GM12878 (cell line): Measurements from ENCODE around the gene RPL37. TPM values are rescaled to one million over a fixed set of nuclear protein-coding genes. Genes with fewer than 3 reads are reported as not detected.
A peak's percentile ranks its signal among the peaks of the same experiment; 100 is the strongest.

ENCODE experiments used
- ATAC-seq: fragments of 200-7000 bp; cut with Tn5 transposase; 3 replicates; pipeline ENCODE4 v1.9.1; 2020; ENCODE audit warnings: mild to moderate bottlenecking, moderate library complexity
- BruUV-seq: library from RNA; stranded (reverse); fragments of 400-500 nt; replicated peaks from 2 replicates; lab custom pipeline; 2021; lab: Mats Ljungman, UMichigan
- CTCF ChIA-PET: fragments of 300-600 bp; sonication (Branson Sonifier 250); formaldehyde crosslinking; extraction: SDS; loops from one replicate; lab custom pipeline; 2021; ENCODE audit warnings: inconsistent platforms; lab: Yijun Ruan, JAX
- POLR2A ChIA-PET: fragments of 350-600 bp; formaldehyde crosslinking; extraction: SDS; loops from one replicate; lab custom pipeline; 2021; ENCODE audit warnings: inconsistent platforms; lab: Charles Lee
- RAD21 ChIA-PET: fragments of 300-600 bp; sonication (Branson Sonifier 250); formaldehyde crosslinking; loops from one replicate; lab custom pipeline; 2023; ENCODE audit warnings: antibody characterized with exemption; ENCODE audit not compliant: unreplicated experiment; lab: Charles Lee
- SMC1A ChIA-PET: fragments of 300-600 bp; sonication (Branson Sonifier 250); formaldehyde crosslinking; loops from one replicate; lab custom pipeline; 2023; ENCODE audit not compliant: unreplicated experiment, uncharacterized antibody; lab: Charles Lee
- DNase-seq: peaks from one replicate; pipeline ENCODE4 v3.0.0-alpha.2; 2011; ENCODE audit warnings: low read depth, low spot score
- FAIRE-seq: peaks from 3 replicates; lab custom pipeline; 2011; peaks lifted over from hg19 to GRCh38; lab: Jason Lieb, UNC
- H2AFZ ChIP-seq: 2 replicates; pipeline ENCODE4 v1.6.0; 2011; ENCODE audit warnings: low read depth, low read length, control low read depth; ENCODE audit not compliant: control insufficient read depth
- H3K27ac ChIP-seq: 2 replicates; pipeline ENCODE4 v1.5.1; 2011; ENCODE audit warnings: control low read depth; ENCODE audit not compliant: control insufficient read depth, insufficient read depth
- H3K27me3 ChIP-seq, 2 experiments: replicated peaks in 1 of 2; 2 replicates each; pipeline versions ENCODE4 v1.6.0 to v1.6.1; 2011; ENCODE audit warnings: low read length in 1 of 2; ENCODE audit not compliant: control insufficient read depth in 2 of 2, insufficient read depth in 2 of 2
- H3K36me3 ChIP-seq, 2 experiments: 2 replicates each; pipeline ENCODE4 v1.5.1; 2011; ENCODE audit warnings: low read length in 1 of 2; ENCODE audit not compliant: control insufficient read depth in 2 of 2, insufficient read depth in 2 of 2
- H3K4me1 ChIP-seq: 2 replicates; pipeline ENCODE4 v1.6.1; 2011; ENCODE audit warnings: mild to moderate bottlenecking, low read length, moderate library complexity, mixed read lengths; ENCODE audit not compliant: control insufficient read depth, insufficient read depth
- H3K4me2 ChIP-seq: 2 replicates; pipeline ENCODE4 v1.6.0; 2011; ENCODE audit warnings: control low read depth; ENCODE audit not compliant: control insufficient read depth, insufficient read depth
- H3K4me3 ChIP-seq: fragments of 200-600 bp; sonication (generic); 2 replicates; pipeline ENCODE4 v1.5.1; 2016
- H3K79me2 ChIP-seq: 2 replicates; pipeline ENCODE4 v1.6.0; 2011; ENCODE audit warnings: low read length; ENCODE audit not compliant: control insufficient read depth, insufficient read depth
- H3K9ac ChIP-seq: 2 replicates; pipeline ENCODE4 v1.8.0; 2011; ENCODE audit warnings: low read length, control low read depth, mixed read lengths; ENCODE audit not compliant: control insufficient read depth, insufficient read depth
- H3K9me3 ChIP-seq: replicated peaks from 3 replicates; pipeline ENCODE4 v1.5.1; 2011; ENCODE audit warnings: mild to moderate bottlenecking, low read length; ENCODE audit not compliant: control insufficient read depth, insufficient read depth
- H4K20me1 ChIP-seq: 2 replicates; pipeline ENCODE4 v1.6.0; 2011; ENCODE audit not compliant: control insufficient read depth, insufficient read depth
- CEBPZ ChIP-seq: fragments of 150-350 bp; IDR thresholded peaks from 2 replicates; pipeline ENCODE4 v1.6.1; 2016; ENCODE audit warnings: low read depth, low read length
- CHD1 ChIP-seq: IDR thresholded peaks from 2 replicates; pipeline ENCODE4 v1.6.1; 2012; ENCODE audit warnings: low read depth, low read length, improper control_type of control experiment
- CUX1 ChIP-seq: IDR thresholded peaks from 2 replicates; pipeline ENCODE4 v1.6.1; 2012; ENCODE audit warnings: improper control_type of control experiment, low read depth, low read length; ENCODE audit not compliant: insufficient replicate concordance
- DPF2 ChIP-seq: fragments of 450-650 bp; IDR thresholded peaks from 2 replicates; pipeline ENCODE4 v1.6.1; 2017; ENCODE audit warnings: mild to moderate bottlenecking
- ESRRA ChIP-seq: IDR thresholded peaks from 2 replicates; pipeline ENCODE4 v1.6.1; 2012; ENCODE audit warnings: mild to moderate bottlenecking, low read length, improper control_type of control experiment
- FOS ChIP-seq: IDR thresholded peaks from 3 replicates; pipeline ENCODE4 v1.6.1; 2011; ENCODE audit warnings: borderline replicate concordance; ENCODE audit not compliant: insufficient read length; ENCODE audit errors: extremely low read depth
- IKZF1 ChIP-seq: fragments of 450-650 bp; conservative IDR thresholded peaks from 2 replicates; pipeline ENCODE4 v1.6.1; 2017; ENCODE audit warnings: antibody characterized with exemption, mild to moderate bottlenecking
- MEF2B ChIP-seq: fragments of 450-650 bp; IDR thresholded peaks from 2 replicates; pipeline ENCODE4 v1.6.1; 2018; ENCODE audit warnings: mild to moderate bottlenecking, moderate library complexity; ENCODE audit not compliant: partially characterized antibody, poor library complexity, severe bottlenecking
- MYC ChIP-seq: IDR thresholded peaks from 2 replicates; pipeline ENCODE4 v1.6.1; 2011; ENCODE audit warnings: mild to moderate bottlenecking, low read length, moderate library complexity, inconsistent platforms; ENCODE audit not compliant: insufficient read depth, insufficient replicate concordance, insufficient read length, severe bottlenecking
- NFYB ChIP-seq: IDR thresholded peaks from 2 replicates; pipeline ENCODE4 v1.6.1; 2011; ENCODE audit warnings: low read depth, mild to moderate bottlenecking, low read length, improper control_type of control experiment, moderate library complexity; ENCODE audit not compliant: insufficient read depth
- POLR2AphosphoS2 ChIP-seq: IDR thresholded peaks from 2 replicates; pipeline ENCODE4 v1.6.1; 2011; ENCODE audit warnings: low read depth, mild to moderate bottlenecking, low read length, improper control_type of control experiment, moderate library complexity
- POLR2AphosphoS5 ChIP-seq: IDR thresholded peaks from 2 replicates; pipeline ENCODE4 v1.6.1; 2011; ENCODE audit warnings: mild to moderate bottlenecking, low read length, inconsistent platforms
- SPI1 ChIP-seq: IDR thresholded peaks from 2 replicates; pipeline ENCODE4 v1.6.1; 2011; ENCODE audit warnings: low read depth, mild to moderate bottlenecking, low read length, moderate library complexity, borderline replicate concordance; ENCODE audit not compliant: insufficient read depth
- SUPT20H ChIP-seq: IDR thresholded peaks from 2 replicates; pipeline ENCODE4 v1.6.1; 2011; ENCODE audit warnings: low read depth, mild to moderate bottlenecking, low read length, moderate library complexity, borderline replicate concordance; ENCODE audit not compliant: control insufficient read depth
- WGBS: methylation state at CpG from one replicate; pipeline ENCODE4 v1.1.6; 2016; ENCODE audit warnings: low lambda C conversion rate; ENCODE audit not compliant: insufficient replicate concordance, insufficient coverage; ENCODE audit errors: missing lambda C conversion rate; 5-methylcytosine and 5-hydroxymethylcytosine counted together
- in situ Hi-C: fragments of 300-500 bp; cut with MboI; formaldehyde crosslinking; loops from 9 replicates; pipeline ENCODE4 v1.14.3; 2018; ENCODE audit warnings: mixed read lengths
- intact Hi-C: fragments of 100-400 bp; cut with micrococcal nuclease; formaldehyde crosslinking; loops from one replicate; pipeline ENCODE4 v1.14.2; 2022; ENCODE audit not compliant: unreplicated experiment
- polyA plus RNA-seq, 11 experiments: library from polyadenylated mRNA; depleted of rRNA in 4 of 11; unstranded in 6 of 11; stranded (reverse) in 5 of 11; fragments of >200 nt; fragmentation: Nextera tagmentation in 4 of 11; fragmentation: Illumina TruSeq in 1 of 11; extraction: Ambion mirVana in 4 of 11; extraction: Trizol in 1 of 11; gene quantifications; 1 replicate in 1 of 11; 2 replicates in 10 of 11; pipeline versions ENCODE4 v1.2.1 to v1.2.3, GENCODE V29; 2011 to 2016; ENCODE audit warnings: inconsistent platforms in 2 of 11, missing spikeins in 2 of 11, low read depth in 1 of 11
- total RNA-seq, 4 experiments: library from RNA; depleted of rRNA in 3 of 4; stranded (reverse); fragments of >200 nt in 3 of 4; fragmentation: Illumina TruSeq in 1 of 4; extraction: Trizol in 1 of 4; gene quantifications; 2 replicates each; pipeline versions ENCODE4 v1.2.1 to v1.2.3, GENCODE V29; 2013 to 2021

The RPL37 gene
- total and polyA plus RNA-seq, 10 of the 15 experiments (the other 5 are each of a cell fraction or from before 2014, with no cell fraction given) = 1,697 to 6,216 (median 3,013) TPM

GRCh38 chr5:40797273-40798011, 37.6 kb downstream of the RPL37 start:
- no TSS peak for BruUV-seq
- H4K20me1 ChIP-seq = no peaks in the 10 kb centered on the region
- WGBS = under 1% methylated on average over 43 of the region's 56 CpGs
- H2AFZ ChIP-seq = peak overlapping the region; percentile 90
- peak; percentile 65 for ATAC-seq
- no peak overlapping the region; the same call in none of the 2 replicates for H3K27ac ChIP-seq
- CTCF ChIA-PET = interaction anchor here (0.6 to 0.8 kb wide), 2 partner anchors 9 to 39 kb away, joined by 3 read pairs; no protein-coding TSS in a partner anchor
- no peaks in the 10 kb centered on the region for H3K4me1 ChIP-seq
- in situ Hi-C loops = no loop called here
- no peaks in the 10 kb centered on the region for H3K9me3 ChIP-seq
- no peaks in the 10 kb centered on the region for H3K36me3 ChIP-seq
- peak overlapping the region; percentile 79 for H3K9ac ChIP-seq
- RAD21 ChIA-PET = no interaction called here
- DNase-seq = peak; percentile 16
- H3K79me2 ChIP-seq = peaks cover 39% of the 10 kb centered on the region
- POLR2A ChIA-PET = no interaction called here
- no peak for FAIRE-seq
- SMC1A ChIA-PET = no interaction called here
- intact Hi-C loops = loop anchor here (1.0 kb wide), 1 partner anchor 42 kb away; the partner anchor contains the start of gene TTC33
- H3K4me3 ChIP-seq = peak overlapping the region; percentile 84
- H3K27me3 ChIP-seq = peaks cover 0 to 1% of the 10 kb centered on the region in 2 experiments; a peak in 1 of 4 replicates
- H3K4me2 ChIP-seq = peak overlapping the region; percentile 80
- TF ChIP-seq DPF2 (peak; percentile 21; the same call in 1 of the 2 replicates), MEF2B (peak; percentile 39), CEBPZ (no peak), POLR2AphosphoS2 (no peak), NFYB (no peak), ESRRA (no peak), FOS (no peak), CHD1 (no peak), CUX1 (no peak), SPI1 (no peak), IKZF1 (peak; percentile 64), SUPT20H (no peak), MYC (peak; percentile 22), POLR2AphosphoS5 (no peak)
